ENCODE data around the gene CNTN4. TPM values are rescaled to one million over a fixed set of nuclear protein-coding genes. Genes with fewer than 3 reads are reported as not detected.

The CNTN4 gene
- total and polyA plus RNA-seq, 2 of the 8 experiments (the other 6 are each of a cell fraction or from before 2014, with no cell fraction given): 0.41 to 2.2 TPM

GRCh38 chr3:3107181-3107580, 1008.5 kb downstream of the CNTN4 start:
- no peak overlapping the region for H2AK5ac ChIP-seq (ENCODE audit: low read depth, low read length)
- DNase-seq (ENCODE audit: low read depth in 1 of 2, low spot score in 2 of 2): no peak
- H4K91ac ChIP-seq (replicated peaks; ENCODE audit: insufficient read length, low read length): no peak overlapping the region
- H2BK15ac ChIP-seq (ENCODE audit: low read length): no peak overlapping the region
- CTCF ChIA-PET (ENCODE audit: partially characterized antibody): no interaction called here
- no peak overlapping the region for H3K27ac ChIP-seq (ENCODE audit: low read depth, low read length)
- no peak overlapping the region for H3K4me2 ChIP-seq (ENCODE audit: insufficient read depth in 1 of 2, low read depth in 2 of 2, low read length in 2 of 2)
- H2AFZ ChIP-seq (ENCODE audit: low read length): no peak overlapping the region
- POLR2A ChIA-PET (ENCODE audit: partially characterized antibody): no interaction called here
- no peak overlapping the region for H4K8ac ChIP-seq (ENCODE audit: extremely low read depth, insufficient read depth, low read length)
- peaks cover 0 to 6% (median 6%) of the 10 kb centered on the region in 4 experiments; a peak in 5 of 7 replicates for H3K4me1 ChIP-seq (replicated peaks in 1 of 4; ENCODE audit: control insufficient read depth in 3 of 4, insufficient read depth in 4 of 4, low read length in 3 of 4)
- H3K14ac ChIP-seq (ENCODE audit: insufficient read length): no peak overlapping the region
- H2BK5ac ChIP-seq (ENCODE audit: low read depth, low read length): no peak overlapping the region
- H2BK120ac ChIP-seq (replicated peaks; ENCODE audit: low read depth, low read length): no peak overlapping the region
- no peak overlapping the region for H3K56ac ChIP-seq (replicated peaks; ENCODE audit: insufficient read length, low read depth, low read length)
- no peak overlapping the region for H2BK20ac ChIP-seq (ENCODE audit: low read length)
- no peak for FAIRE-seq
- no peak overlapping the region for H3K4ac ChIP-seq (replicated peaks; ENCODE audit: insufficient read length, low read depth, low read length)
- WGBS, 2 experiments (ENCODE audit: extremely low coverage in 1 of 2, insufficient coverage in 1 of 2, insufficient read length in 1 of 2, insufficient replicate concordance in 2 of 2, low coverage in 1 of 2, low lambda C conversion rate in 2 of 2, missing lambda C conversion rate in 1 of 2): 86% methylated on average over 3 of the region's 3 CpGs; no CpG with 5 or more reads in 1 of the 2 experiments
- no peak overlapping the region for H3K4me3 ChIP-seq (ENCODE audit: extremely low read depth in 1 of 4, insufficient read depth in 2 of 4, low read depth in 3 of 4, low read length in 4 of 4)
- no peaks in the 10 kb centered on the region for H3K27me3 ChIP-seq (replicated peaks in 1 of 4; ENCODE audit: control insufficient read depth in 3 of 4, extremely low read depth in 1 of 4, insufficient read depth in 3 of 4, low read length in 3 of 4)
- H4K5ac ChIP-seq (ENCODE audit: insufficient read length, low read depth, low read length): no peak overlapping the region
- no peak for TF ChIP-seq YY1 (IDR thresholded peaks at IDR 0.05; ENCODE audit: low read depth, low read length)
- no peak for TF ChIP-seq ASH2L (IDR thresholded peaks at IDR 0.05; ENCODE audit: low read length)
- TF ChIP-seq SAP30 (IDR thresholded peaks at IDR 0.05; ENCODE audit: insufficient read depth, insufficient replicate concordance, low read length): no peak
- TF ChIP-seq SP1 (IDR thresholded peaks at IDR 0.05; ENCODE audit: low read depth, low read length): no peak
- no peak for TF ChIP-seq TCF12 (IDR thresholded peaks at IDR 0.05; ENCODE audit: low read depth, low read length)
- no peak for TF ChIP-seq ATF3 (IDR thresholded peaks at IDR 0.05; ENCODE audit: insufficient read depth, low read depth, low read length)
- TF ChIP-seq CBX8 (IDR thresholded peaks at IDR 0.05; ENCODE audit: borderline replicate concordance, low read depth, low read length): no peak
- TF ChIP-seq EGR1 (IDR thresholded peaks at IDR 0.05; ENCODE audit: borderline replicate concordance, low read depth, low read length): no peak
- TF ChIP-seq JUN (IDR thresholded peaks at IDR 0.05; ENCODE audit: low read depth, low read length): no peak
- no peak for TF ChIP-seq PHF8 (conservative IDR thresholded peaks at IDR 0.05; ENCODE audit: low read depth, low read length)
- TF ChIP-seq CHD2 (IDR thresholded peaks at IDR 0.05; ENCODE audit: low read length): no peak
- no peak for TF ChIP-seq TBP (IDR thresholded peaks at IDR 0.05; ENCODE audit: low read depth, low read length)
- no peak for TF ChIP-seq BACH1 (IDR thresholded peaks at IDR 0.05; ENCODE audit: low read length)
- no peak for TF ChIP-seq TAF7 (optimal IDR thresholded peaks at IDR 0.05; ENCODE audit: borderline replicate concordance, low read depth, low read length)
- H2BK12ac ChIP-seq (ENCODE audit: low read depth, low read length): no peak overlapping the region
- no peaks in the 10 kb centered on the region for H3K23me2 ChIP-seq (ENCODE audit: low read depth, low read length)
- H3K79me2 ChIP-seq (ENCODE audit: control insufficient read depth in 1 of 2, insufficient read depth in 2 of 2, low read length in 2 of 2): no peaks in the 10 kb centered on the region
- no peaks in the 10 kb centered on the region for H3K36me3 ChIP-seq (ENCODE audit: control insufficient read depth in 2 of 4, insufficient read depth in 4 of 4, low read length in 3 of 4)
- no peaks in the 10 kb centered on the region for H3K79me1 ChIP-seq (ENCODE audit: low read depth, low read length)
- H3K9ac ChIP-seq (replicated peaks in 1 of 4; ENCODE audit: extremely low read depth in 1 of 4, low read depth in 3 of 4, low read length in 3 of 4): no peak overlapping the region
- H4K20me1 ChIP-seq (replicated peaks in 1 of 2; ENCODE audit: control insufficient read depth in 1 of 2, insufficient read depth in 2 of 2, low read length in 2 of 2): no peaks in the 10 kb centered on the region
- no peak overlapping the region for H3K18ac ChIP-seq (ENCODE audit: extremely low read depth, low read length)
- no peaks in the 10 kb centered on the region for H3K9me3 ChIP-seq (ENCODE audit: insufficient read depth in 2 of 2, low read depth in 1 of 2, low read length in 1 of 2)
- H3K23ac ChIP-seq (ENCODE audit: insufficient read length): no peak overlapping the region
